ENCODE results near the gene NUP62.

NUP62 gene

DNA sequence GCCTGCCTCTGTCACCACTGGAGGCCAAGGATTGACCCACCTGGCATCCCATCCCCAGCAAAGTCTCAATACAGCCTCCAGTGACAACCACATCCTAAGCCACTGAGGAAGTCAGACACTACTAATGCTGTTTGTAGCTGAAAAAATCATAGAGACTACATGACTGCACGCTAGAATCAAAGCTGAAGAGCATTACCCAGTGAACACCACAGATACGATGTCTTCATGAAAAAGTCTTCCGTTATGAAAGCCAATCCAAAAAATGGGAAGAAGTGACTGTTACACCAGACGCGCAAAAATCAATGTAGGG is 11.1 kb upstream of the NUP62 start:
- no peak for ATAC-seq
- no peak for TF ChIP-seq ZNF8 (CRISPR knock-in tag; IDR thresholded peaks at IDR 0.05)
- TF ChIP-seq GLIS3 (CRISPR knock-in tag; IDR thresholded peaks at IDR 0.05) = no peak
- TF ChIP-seq, protein P1, sequence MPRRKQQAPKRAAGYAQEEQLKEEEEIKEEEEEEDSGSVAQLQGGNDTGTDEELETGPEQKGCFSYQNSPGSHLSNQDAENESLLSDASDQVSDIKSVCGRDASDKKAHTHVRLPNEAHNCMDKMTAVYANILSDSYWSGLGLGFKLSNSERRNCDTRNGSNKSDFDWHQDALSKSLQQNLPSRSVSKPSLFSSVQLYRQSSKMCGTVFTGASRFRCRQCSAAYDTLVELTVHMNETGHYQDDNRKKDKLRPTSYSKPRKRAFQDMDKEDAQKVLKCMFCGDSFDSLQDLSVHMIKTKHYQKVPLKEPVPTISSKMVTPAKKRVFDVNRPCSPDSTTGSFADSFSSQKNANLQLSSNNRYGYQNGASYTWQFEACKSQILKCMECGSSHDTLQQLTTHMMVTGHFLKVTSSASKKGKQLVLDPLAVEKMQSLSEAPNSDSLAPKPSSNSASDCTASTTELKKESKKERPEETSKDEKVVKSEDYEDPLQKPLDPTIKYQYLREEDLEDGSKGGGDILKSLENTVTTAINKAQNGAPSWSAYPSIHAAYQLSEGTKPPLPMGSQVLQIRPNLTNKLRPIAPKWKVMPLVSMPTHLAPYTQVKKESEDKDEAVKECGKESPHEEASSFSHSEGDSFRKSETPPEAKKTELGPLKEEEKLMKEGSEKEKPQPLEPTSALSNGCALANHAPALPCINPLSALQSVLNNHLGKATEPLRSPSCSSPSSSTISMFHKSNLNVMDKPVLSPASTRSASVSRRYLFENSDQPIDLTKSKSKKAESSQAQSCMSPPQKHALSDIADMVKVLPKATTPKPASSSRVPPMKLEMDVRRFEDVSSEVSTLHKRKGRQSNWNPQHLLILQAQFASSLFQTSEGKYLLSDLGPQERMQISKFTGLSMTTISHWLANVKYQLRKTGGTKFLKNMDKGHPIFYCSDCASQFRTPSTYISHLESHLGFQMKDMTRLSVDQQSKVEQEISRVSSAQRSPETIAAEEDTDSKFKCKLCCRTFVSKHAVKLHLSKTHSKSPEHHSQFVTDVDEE (CRISPR knock-in tag; IDR thresholded peaks at IDR 0.05) = no peak
- no peak for TF ChIP-seq ARNTL (CRISPR knock-in tag; IDR thresholded peaks at IDR 0.05; ENCODE audit: borderline replicate concordance, low read depth)
- TF ChIP-seq, protein P2, sequence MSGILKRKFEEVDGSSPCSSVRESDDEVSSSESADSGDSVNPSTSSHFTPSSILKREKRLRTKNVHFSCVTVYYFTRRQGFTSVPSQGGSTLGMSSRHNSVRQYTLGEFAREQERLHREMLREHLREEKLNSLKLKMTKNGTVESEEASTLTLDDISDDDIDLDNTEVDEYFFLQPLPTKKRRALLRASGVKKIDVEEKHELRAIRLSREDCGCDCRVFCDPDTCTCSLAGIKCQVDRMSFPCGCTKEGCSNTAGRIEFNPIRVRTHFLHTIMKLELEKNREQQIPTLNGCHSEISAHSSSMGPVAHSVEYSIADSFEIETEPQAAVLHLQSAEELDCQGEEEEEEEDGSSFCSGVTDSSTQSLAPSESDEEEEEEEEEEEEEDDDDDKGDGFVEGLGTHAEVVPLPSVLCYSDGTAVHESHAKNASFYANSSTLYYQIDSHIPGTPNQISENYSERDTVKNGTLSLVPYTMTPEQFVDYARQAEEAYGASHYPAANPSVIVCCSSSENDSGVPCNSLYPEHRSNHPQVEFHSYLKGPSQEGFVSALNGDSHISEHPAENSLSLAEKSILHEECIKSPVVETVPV (CRISPR knock-in tag; IDR thresholded peaks at IDR 0.05) = no peak
- TF ChIP-seq SNAI2 (CRISPR knock-in tag; IDR thresholded peaks at IDR 0.05) = no peak
- TF ChIP-seq, protein P3, sequence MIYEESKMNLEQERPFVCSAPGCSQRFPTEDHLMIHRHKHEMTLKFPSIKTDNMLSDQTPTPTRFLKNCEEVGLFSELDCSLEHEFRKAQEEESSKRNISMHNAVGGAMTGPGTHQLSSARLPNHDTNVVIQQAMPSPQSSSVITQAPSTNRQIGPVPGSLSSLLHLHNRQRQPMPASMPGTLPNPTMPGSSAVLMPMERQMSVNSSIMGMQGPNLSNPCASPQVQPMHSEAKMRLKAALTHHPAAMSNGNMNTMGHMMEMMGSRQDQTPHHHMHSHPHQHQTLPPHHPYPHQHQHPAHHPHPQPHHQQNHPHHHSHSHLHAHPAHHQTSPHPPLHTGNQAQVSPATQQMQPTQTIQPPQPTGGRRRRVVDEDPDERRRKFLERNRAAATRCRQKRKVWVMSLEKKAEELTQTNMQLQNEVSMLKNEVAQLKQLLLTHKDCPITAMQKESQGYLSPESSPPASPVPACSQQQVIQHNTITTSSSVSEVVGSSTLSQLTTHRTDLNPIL (CRISPR knock-in tag; IDR thresholded peaks at IDR 0.05; ENCODE audit: low read depth) = no peak
- TF ChIP-seq TOX (CRISPR knock-in tag; IDR thresholded peaks at IDR 0.05; ENCODE audit: borderline replicate concordance) = no peak
- no peak for TF ChIP-seq ISL1 (CRISPR knock-in tag; IDR thresholded peaks at IDR 0.05)
- TF ChIP-seq ESRRG (CRISPR knock-in tag; IDR thresholded peaks at IDR 0.05) = no peak
- TF ChIP-seq TCF4 (CRISPR knock-in tag; IDR thresholded peaks at IDR 0.05; ENCODE audit: borderline replicate concordance) = no peak
- TF ChIP-seq CSDC2 (CRISPR knock-in tag; IDR thresholded peaks at IDR 0.05) = no peak
- TF ChIP-seq PPARA (CRISPR knock-in tag; IDR thresholded peaks at IDR 0.05; ENCODE audit: borderline replicate concordance) = no peak
- no peak for TF ChIP-seq ZNF70 (CRISPR knock-in tag; IDR thresholded peaks at IDR 0.05)
- TF ChIP-seq, protein P4, sequence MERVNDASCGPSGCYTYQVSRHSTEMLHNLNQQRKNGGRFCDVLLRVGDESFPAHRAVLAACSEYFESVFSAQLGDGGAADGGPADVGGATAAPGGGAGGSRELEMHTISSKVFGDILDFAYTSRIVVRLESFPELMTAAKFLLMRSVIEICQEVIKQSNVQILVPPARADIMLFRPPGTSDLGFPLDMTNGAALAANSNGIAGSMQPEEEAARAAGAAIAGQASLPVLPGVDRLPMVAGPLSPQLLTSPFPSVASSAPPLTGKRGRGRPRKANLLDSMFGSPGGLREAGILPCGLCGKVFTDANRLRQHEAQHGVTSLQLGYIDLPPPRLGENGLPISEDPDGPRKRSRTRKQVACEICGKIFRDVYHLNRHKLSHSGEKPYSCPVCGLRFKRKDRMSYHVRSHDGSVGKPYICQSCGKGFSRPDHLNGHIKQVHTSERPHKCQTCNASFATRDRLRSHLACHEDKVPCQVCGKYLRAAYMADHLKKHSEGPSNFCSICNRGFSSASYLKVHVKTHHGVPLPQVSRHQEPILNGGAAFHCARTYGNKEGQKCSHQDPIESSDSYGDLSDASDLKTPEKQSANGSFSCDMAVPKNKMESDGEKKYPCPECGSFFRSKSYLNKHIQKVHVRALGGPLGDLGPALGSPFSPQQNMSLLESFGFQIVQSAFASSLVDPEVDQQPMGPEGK (CRISPR knock-in tag; IDR thresholded peaks at IDR 0.05; ENCODE audit: borderline replicate concordance) = no peak
- TF ChIP-seq BACH2 (CRISPR knock-in tag; IDR thresholded peaks at IDR 0.05; ENCODE audit: borderline replicate concordance) = no peak
- TF ChIP-seq RARB (CRISPR knock-in tag; IDR thresholded peaks at IDR 0.05) = no peak
- no peak for TF ChIP-seq ZNF565 (CRISPR knock-in tag; conservative IDR thresholded peaks at IDR 0.05; ENCODE audit: low read depth)
- no peak for TF ChIP-seq ZC3H10 (CRISPR knock-in tag; IDR thresholded peaks at IDR 0.05)
- no peak for TF ChIP-seq ZFP3 (CRISPR knock-in tag; IDR thresholded peaks at IDR 0.05)

DNA sequence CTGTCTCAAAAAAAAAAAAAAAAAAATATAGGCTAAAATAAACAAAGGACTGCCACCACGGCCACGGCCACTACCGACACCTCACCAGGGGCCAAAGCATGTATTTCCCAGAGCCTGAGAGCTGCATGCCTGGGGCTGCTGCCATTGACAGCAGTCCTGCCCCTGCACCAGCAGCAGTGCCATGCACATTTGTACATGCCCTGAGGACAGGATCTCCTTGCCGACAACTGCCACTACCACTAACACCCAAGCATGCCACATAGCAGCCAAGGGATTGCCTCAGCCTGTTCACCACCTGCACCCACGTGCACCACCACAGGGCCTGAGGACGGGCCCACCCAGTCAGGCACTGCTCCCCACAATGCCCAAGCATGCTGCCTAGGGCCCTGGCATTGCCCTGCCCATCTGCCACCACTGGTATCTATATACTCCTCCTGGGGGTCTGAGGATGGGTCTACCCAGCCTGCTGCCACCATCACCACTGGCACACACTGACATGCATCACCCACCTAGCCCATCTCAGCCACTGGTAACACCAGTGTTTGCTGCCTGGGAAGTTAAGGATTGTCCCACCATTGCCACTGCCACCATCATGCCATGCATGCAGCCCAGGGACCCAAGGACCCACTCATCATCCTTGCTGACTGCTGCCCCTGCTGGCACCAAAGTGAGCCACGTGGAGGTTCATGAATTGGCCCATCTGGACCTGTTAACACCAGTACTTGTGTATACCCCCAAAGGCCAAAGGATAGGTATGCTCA is 10.6 kb upstream of the NUP62 start:
- ATAC-seq = no peak
- no peak for TF ChIP-seq RARB (CRISPR knock-in tag; IDR thresholded peaks at IDR 0.05)

DNA sequence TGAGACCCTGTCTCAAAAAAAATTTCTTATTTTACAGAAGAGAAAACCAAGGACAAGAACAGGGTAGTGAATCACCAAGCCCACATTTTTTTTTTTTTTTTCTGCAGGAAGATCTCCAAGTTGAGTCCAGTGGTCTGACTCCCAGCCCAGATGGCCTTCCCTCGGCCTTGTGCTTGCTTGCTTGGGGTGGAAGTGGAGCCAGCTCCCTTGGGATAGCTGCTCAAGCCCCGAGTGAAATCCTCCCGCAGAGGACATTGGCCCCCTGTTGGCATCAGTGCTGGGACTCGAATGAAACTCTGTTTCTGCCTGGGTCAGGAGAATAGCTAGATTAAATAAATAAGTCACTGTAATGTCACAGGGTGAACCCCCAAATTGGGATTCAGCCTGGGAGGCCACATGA is 9.4 kb upstream of the NUP62 start:
- no peak for ATAC-seq
- TF ChIP-seq ZNF8 (CRISPR knock-in tag; IDR thresholded peaks at IDR 0.05) = no peak
- TF ChIP-seq, protein P2 (CRISPR knock-in tag; IDR thresholded peaks at IDR 0.05) = no peak
- TF ChIP-seq RARB (CRISPR knock-in tag; IDR thresholded peaks at IDR 0.05) = no peak
- no peak for TF ChIP-seq CSDC2 (CRISPR knock-in tag; IDR thresholded peaks at IDR 0.05)
- no peak for TF ChIP-seq TCF4 (CRISPR knock-in tag; IDR thresholded peaks at IDR 0.05; ENCODE audit: borderline replicate concordance)
- no peak for TF ChIP-seq OSR1 (CRISPR knock-in tag; IDR thresholded peaks at IDR 0.05)
- TF ChIP-seq ESRRG (CRISPR knock-in tag; IDR thresholded peaks at IDR 0.05) = no peak
- TF ChIP-seq BACH2 (CRISPR knock-in tag; IDR thresholded peaks at IDR 0.05; ENCODE audit: borderline replicate concordance) = no peak
- no peak for TF ChIP-seq ZFP30 (CRISPR knock-in tag; IDR thresholded peaks at IDR 0.05)
- TF ChIP-seq, protein P3 (CRISPR knock-in tag; IDR thresholded peaks at IDR 0.05; ENCODE audit: low read depth) = no peak
- TF ChIP-seq, protein P5, sequence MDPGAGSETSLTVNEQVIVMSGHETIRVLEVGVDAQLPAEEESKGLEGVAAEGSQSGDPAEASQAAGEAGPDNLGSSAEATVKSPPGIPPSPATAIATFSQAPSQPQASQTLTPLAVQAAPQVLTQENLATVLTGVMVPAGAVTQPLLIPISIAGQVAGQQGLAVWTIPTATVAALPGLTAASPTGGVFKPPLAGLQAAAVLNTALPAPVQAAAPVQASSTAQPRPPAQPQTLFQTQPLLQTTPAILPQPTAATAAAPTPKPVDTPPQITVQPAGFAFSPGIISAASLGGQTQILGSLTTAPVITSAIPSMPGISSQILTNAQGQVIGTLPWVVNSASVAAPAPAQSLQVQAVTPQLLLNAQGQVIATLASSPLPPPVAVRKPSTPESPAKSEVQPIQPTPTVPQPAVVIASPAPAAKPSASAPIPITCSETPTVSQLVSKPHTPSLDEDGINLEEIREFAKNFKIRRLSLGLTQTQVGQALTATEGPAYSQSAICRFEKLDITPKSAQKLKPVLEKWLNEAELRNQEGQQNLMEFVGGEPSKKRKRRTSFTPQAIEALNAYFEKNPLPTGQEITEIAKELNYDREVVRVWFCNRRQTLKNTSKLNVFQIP (CRISPR knock-in tag; IDR thresholded peaks at IDR 0.05; ENCODE audit: borderline replicate concordance, low read depth) = no peak
